Gastroesophageal sphincter (tissue), 3 donors: Measurements from ENCODE around the gene BRINP2.

Experiments
- POLR2A ChIP-seq, 2 donors: fragments of 450-650 bp; IDR thresholded peaks; one replicate each; pipeline ENCODE4 v1.6.1; 2017; ENCODE audit warnings: antibody characterized with exemption in 2 of 2, mild to moderate bottlenecking in 2 of 2, moderate library complexity in 1 of 2
- POLR2AphosphoS5 ChIP-seq: sonication (generic); formaldehyde crosslinking; IDR thresholded peaks from one replicate; pipeline ENCODE4 v1.6.1; 2017; ENCODE audit warnings: antibody characterized with exemption
- TF ChIP-seq, protein P1 (sequence below), 4 experiments: fragments of 200-600 bp in 2 of 4; fragments of 450-650 bp in 2 of 4; sonication (generic) in 1 of 4; IDR thresholded peaks; one replicate each; pipeline ENCODE4 v1.5.1; 2017 to 2019; ENCODE audit warnings: antibody characterized with exemption in 4 of 4, mild to moderate bottlenecking in 2 of 4, moderate library complexity in 2 of 4

DNA sequence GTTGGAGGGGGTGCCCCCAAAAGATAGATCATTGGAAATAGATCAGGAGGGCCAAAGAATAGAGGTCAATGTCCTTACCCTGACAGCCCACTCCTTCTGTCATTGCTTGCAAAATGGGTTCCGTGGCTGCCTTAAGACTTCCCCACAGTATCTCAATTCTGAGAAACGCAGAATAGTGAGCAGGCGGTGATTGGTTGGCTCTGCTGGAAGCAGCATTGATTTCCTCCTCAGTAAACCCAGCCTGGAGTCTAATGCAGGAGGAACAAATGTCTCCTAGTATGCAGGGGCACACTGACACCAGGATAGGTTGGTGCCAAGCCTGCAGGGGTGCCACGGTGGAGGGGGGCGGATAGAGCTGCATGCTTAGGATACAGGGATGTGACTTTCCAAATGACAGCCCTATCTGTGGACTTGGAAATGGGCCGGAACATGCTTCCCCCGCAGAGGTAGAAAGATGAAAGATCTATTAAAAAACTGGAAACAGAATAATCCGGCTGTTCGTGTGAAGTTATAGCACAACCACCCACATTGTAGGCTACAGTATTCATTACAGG lies 76.9 kb downstream of the BRINP2 start:
- TF ChIP-seq, protein P1, sequence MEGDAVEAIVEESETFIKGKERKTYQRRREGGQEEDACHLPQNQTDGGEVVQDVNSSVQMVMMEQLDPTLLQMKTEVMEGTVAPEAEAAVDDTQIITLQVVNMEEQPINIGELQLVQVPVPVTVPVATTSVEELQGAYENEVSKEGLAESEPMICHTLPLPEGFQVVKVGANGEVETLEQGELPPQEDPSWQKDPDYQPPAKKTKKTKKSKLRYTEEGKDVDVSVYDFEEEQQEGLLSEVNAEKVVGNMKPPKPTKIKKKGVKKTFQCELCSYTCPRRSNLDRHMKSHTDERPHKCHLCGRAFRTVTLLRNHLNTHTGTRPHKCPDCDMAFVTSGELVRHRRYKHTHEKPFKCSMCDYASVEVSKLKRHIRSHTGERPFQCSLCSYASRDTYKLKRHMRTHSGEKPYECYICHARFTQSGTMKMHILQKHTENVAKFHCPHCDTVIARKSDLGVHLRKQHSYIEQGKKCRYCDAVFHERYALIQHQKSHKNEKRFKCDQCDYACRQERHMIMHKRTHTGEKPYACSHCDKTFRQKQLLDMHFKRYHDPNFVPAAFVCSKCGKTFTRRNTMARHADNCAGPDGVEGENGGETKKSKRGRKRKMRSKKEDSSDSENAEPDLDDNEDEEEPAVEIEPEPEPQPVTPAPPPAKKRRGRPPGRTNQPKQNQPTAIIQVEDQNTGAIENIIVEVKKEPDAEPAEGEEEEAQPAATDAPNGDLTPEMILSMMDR (IDR thresholded peaks at IDR 0.05): no peak
- TF ChIP-seq POLR2A (IDR thresholded peaks at IDR 0.05): no peak
- TF ChIP-seq POLR2AphosphoS5: no peak
